ENCODE data around the gene GPS1.

Gene GPS1

GRCh38 chr17:82043507-82043906 lies 8.2 kb upstream of the GPS1 start:
- TF ChIP-seq, protein P1, sequence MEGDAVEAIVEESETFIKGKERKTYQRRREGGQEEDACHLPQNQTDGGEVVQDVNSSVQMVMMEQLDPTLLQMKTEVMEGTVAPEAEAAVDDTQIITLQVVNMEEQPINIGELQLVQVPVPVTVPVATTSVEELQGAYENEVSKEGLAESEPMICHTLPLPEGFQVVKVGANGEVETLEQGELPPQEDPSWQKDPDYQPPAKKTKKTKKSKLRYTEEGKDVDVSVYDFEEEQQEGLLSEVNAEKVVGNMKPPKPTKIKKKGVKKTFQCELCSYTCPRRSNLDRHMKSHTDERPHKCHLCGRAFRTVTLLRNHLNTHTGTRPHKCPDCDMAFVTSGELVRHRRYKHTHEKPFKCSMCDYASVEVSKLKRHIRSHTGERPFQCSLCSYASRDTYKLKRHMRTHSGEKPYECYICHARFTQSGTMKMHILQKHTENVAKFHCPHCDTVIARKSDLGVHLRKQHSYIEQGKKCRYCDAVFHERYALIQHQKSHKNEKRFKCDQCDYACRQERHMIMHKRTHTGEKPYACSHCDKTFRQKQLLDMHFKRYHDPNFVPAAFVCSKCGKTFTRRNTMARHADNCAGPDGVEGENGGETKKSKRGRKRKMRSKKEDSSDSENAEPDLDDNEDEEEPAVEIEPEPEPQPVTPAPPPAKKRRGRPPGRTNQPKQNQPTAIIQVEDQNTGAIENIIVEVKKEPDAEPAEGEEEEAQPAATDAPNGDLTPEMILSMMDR (IDR thresholded peaks at IDR 0.05; ENCODE audit: low read depth, low read length), result no peak
- H3K4me3 ChIP-seq (ENCODE audit: low read depth, low read length), result no peak overlapping the region

DNA sequence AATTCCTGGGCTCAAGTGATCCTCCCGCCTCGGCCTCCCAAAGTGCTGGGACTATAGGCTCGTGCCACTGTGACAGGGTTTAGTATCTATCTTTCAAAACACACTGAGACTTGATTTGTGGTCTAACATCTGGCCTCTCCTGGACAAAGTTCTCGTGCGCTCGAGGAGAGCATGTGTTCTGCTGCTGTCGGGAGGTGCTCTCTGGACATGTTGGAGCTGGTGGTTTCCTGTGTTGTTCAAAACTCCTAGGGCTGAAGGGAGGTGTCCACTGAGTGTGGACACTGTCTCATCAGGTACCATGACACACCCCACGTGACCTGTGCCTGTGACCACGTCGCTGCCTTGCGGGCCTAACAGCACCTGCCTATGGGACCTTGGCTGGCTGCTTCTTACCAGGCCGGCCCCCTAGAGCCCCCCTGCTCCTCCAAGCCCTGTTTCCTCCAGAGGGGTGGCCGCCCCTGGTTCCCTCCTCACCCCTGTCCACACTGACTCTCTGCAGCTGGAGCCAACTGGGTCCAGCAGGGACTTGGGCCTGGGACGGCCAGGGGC lies 5.7 kb upstream of the GPS1 start:
- H3K4me3 ChIP-seq (ENCODE audit: low read depth, low read length), result no peak overlapping the region
- TF ChIP-seq, protein P1 (IDR thresholded peaks at IDR 0.05; ENCODE audit: low read depth, low read length), result no peak

DNA sequence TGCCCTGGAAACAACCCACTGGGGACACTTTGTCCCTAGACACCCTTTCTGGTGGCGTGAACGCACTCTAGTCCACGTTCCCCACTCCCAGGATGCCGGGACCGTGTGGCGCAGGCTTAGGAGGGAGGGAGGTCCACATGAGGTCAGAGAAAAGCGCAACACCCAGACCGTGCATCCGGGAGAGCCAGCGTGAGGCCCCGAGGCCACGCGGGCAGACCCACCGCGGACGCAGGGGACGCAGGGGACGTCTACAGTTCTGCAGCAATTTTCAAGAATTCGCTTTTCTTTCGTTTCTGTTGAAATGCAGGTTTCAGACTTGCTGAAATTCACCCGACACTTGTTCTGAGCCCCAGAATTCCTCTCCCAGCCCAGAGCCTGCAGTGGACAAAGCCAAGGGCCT lies 4.8 kb upstream of the GPS1 start:
- TF ChIP-seq, protein P1 (IDR thresholded peaks at IDR 0.05; ENCODE audit: low read depth, low read length), result no peak
- H3K4me3 ChIP-seq (ENCODE audit: low read depth, low read length), result no peak overlapping the region

- TF ChIP-seq, protein P1 (IDR thresholded peaks at IDR 0.05; ENCODE audit: low read depth, low read length), result no peak
- no peak overlapping the region for H3K4me3 ChIP-seq (ENCODE audit: low read depth, low read length)
Observed at GRCh38 chr17:82047379-82047778, 4.3 kb upstream of the GPS1 start.

DNA sequence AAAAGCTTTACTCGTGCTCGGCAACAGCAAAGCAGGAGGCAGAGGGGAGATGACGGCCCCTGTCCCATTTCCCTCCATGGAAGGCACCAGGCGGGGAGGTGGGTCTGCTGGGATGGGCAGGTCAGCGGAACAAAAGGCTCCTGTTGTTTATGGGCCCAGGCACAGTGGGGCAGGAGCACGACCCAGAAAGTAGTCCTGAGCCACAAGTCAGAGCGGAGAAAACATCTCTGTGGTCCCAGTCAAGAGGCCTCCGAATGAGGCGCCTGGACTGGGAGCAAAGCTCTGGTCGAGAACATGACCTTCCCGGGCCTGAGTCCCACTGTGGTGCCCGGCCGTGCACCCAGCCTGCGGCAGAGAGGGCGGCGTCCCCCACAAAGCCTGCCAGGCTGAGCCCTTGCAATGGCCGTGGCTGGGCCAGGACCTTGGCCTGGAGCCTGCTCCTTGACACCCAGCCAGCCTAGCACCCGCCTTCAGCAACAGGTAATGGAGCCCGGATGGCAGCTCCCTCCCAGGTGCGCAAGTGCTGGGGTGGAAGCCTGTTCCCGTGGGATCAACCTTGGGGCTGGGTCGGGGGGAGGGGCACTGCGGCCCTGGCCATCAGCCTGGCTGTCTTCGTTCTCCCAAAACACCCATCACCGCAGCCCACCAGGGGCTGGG lies 3.7 kb upstream of the GPS1 start:
- TF ChIP-seq, protein P1 (IDR thresholded peaks at IDR 0.05; ENCODE audit: low read depth, low read length), result no peak
- no peak overlapping the region for H3K4me3 ChIP-seq (ENCODE audit: low read depth, low read length)

DNA sequence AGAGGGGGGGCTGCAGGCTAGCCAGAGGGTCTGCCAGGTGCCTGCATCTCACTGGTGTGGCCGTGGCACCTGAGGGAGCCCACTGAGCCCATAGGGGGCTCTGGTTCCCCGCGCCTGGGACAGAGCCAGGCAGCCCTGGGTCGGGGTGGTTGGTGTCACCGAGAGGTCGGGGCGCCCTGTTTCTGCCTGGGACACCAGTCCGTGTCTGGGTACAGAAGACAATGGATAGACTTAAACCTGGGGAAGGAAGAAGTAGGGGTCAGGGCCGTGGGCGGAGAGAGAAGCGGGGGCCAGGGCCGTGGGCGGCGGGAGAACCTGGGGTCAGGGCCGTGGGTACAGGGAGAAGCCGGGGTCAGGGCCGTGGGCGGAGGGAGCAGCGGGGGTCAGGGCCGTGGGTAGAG lies 3.1 kb upstream of the GPS1 start:
- H3K4me3 ChIP-seq (ENCODE audit: low read depth, low read length), result no peak overlapping the region
- TF ChIP-seq, protein P1 (IDR thresholded peaks at IDR 0.05; ENCODE audit: low read depth, low read length), result no peak

DNA sequence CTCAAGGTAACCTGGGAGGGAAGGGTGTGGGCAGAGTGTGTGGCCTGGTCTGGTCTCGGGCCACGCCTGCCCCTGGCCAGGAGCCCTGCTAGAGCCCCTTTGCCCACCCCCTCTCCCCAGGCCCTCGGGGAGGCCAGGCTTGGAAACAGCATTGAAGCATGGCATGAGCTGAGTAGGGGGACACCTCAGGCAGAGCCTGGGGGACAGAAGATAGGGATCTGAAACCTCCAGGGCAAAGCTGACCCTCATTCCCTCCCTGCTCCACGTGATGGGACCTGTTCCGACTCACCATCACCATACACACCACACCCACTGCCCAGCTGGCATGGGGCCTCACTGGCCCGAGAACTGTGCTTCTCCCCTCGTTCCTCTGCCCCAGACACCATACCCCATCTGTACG lies 2.6 kb upstream of the GPS1 start:
- TF ChIP-seq, protein P1 (IDR thresholded peaks at IDR 0.05; ENCODE audit: low read depth, low read length), result no peak
- no peak overlapping the region for H3K4me3 ChIP-seq (ENCODE audit: low read depth, low read length)
